Effector memory CD4-positive, alpha-beta T cell (primary cell): Measurements from ENCODE around the gene LTBP1.

Source experiments
- DNase-seq, 3 donors: peaks; one replicate each; pipeline ENCODE4 v3.0.0-alpha.2; 2020
- H3K27ac ChIP-seq: 2 replicates; pipeline ENCODE4 v1.7.0; 2013; ENCODE audit warnings: mild to moderate bottlenecking, low read length, moderate library complexity; ENCODE audit not compliant: insufficient read depth, poor library complexity, severe bottlenecking
- H3K27me3 ChIP-seq: replicated peaks from 2 replicates; pipeline ENCODE4 v1.7.0; 2013; ENCODE audit warnings: mild to moderate bottlenecking, low read length; ENCODE audit not compliant: insufficient read depth, control insufficient read depth, poor library complexity, severe bottlenecking
- H3K36me3 ChIP-seq: 2 replicates; pipeline ENCODE4 v1.7.0; 2013; ENCODE audit warnings: mild to moderate bottlenecking, low read length, moderate library complexity; ENCODE audit not compliant: control insufficient read depth, insufficient read depth
- H3K4me1 ChIP-seq: 2 replicates; pipeline ENCODE4 v1.7.0; 2013; ENCODE audit warnings: low read length, mild to moderate bottlenecking; ENCODE audit not compliant: control insufficient read depth, insufficient read depth, poor library complexity, severe bottlenecking
- H3K4me3 ChIP-seq: 2 replicates; pipeline ENCODE4 v1.7.0; 2013; ENCODE audit warnings: low read length, low read depth, mild to moderate bottlenecking; ENCODE audit not compliant: insufficient read depth, poor library complexity, severe bottlenecking
- H3K9me3 ChIP-seq: 2 replicates; pipeline ENCODE4 v1.7.0; 2013; ENCODE audit warnings: mild to moderate bottlenecking, low read length, moderate library complexity; ENCODE audit not compliant: control insufficient read depth

The LTBP1 gene

DNA sequence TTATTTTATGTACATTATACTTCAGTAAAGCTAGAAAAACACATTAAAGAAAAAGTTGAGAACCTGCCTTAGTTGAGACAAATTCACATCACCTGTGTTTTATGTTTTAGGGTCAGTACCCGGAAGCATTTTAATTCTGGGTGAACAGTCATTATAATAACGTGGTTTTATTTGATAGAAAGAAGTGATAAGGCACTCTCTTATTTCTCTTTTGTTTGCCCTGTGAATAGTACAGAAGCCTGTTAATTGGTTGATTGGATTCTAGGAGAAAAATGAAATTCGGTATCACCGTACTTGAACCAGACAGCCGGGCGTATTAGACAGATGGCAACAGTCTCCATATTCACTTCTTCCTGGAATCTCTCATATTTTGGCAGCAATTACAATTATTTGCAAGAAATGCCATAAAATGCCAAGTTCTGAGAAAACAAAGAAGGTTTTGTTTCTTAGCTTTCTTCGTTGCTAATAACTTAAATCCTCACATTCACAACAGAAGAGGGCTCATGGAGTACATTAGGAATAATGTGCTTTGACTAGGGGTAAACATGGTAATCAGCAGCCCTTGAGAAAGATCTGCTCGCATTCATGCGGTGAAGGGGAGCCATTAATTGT lies 361.0 kb downstream of the LTBP1 start:
- no peak for DNase-seq
- no peaks in the 10 kb centered on the region for H3K36me3 ChIP-seq
- no peak overlapping the region for H3K4me3 ChIP-seq
- H3K27ac ChIP-seq = no peak overlapping the region
- H3K27me3 ChIP-seq = no peaks in the 10 kb centered on the region
- no peaks in the 10 kb centered on the region for H3K4me1 ChIP-seq
- no peaks in the 10 kb centered on the region for H3K9me3 ChIP-seq

DNA sequence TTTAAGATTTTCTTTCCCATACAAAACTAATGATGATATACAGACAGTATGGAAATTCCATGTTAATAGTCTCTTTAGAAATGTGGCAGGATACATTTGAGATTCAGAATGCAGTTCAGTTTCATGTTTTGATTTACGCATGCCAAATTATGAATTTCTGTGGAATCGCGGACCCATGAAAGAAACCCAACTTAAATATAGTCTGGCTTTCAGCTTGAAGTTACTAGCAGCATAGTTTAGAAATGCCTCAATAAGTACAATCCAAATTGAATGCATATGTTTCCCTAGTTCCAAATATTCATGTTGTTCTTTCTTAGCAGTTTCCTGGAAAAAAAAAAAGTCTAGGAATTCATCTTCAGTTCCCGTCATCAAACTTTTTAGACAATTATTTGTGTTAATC lies 365.6 kb downstream of the LTBP1 start:
- H3K27ac ChIP-seq = no peak overlapping the region
- no peaks in the 10 kb centered on the region for H3K9me3 ChIP-seq
- no peak for DNase-seq
- H3K36me3 ChIP-seq = no peaks in the 10 kb centered on the region
- H3K4me1 ChIP-seq = no peaks in the 10 kb centered on the region
- H3K27me3 ChIP-seq = no peaks in the 10 kb centered on the region
- H3K4me3 ChIP-seq = no peak overlapping the region

DNA sequence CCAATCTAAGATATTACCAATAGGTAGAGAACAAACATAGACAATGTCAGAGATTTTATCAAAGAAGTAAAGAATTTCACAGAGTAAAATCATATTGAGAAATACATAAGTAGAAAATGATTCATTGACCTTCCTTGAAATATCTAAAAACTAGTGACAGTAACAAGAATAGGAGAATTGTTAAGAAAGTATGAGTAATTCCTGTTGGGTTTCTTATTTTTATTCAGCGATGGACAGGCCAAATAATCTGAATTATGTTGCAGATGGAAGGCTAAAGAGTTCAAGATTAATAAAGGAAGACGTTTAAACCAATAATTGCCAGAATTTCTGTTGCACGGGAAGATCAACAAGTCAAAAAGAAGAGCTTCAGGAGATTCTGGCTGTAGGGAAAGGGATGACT lies 366.3 kb downstream of the LTBP1 start:
- H3K4me1 ChIP-seq = no peaks in the 10 kb centered on the region
- H3K36me3 ChIP-seq = no peaks in the 10 kb centered on the region
- no peaks in the 10 kb centered on the region for H3K9me3 ChIP-seq
- no peak overlapping the region for H3K4me3 ChIP-seq
- no peak overlapping the region for H3K27ac ChIP-seq
- no peak for DNase-seq
- H3K27me3 ChIP-seq = no peaks in the 10 kb centered on the region

DNA sequence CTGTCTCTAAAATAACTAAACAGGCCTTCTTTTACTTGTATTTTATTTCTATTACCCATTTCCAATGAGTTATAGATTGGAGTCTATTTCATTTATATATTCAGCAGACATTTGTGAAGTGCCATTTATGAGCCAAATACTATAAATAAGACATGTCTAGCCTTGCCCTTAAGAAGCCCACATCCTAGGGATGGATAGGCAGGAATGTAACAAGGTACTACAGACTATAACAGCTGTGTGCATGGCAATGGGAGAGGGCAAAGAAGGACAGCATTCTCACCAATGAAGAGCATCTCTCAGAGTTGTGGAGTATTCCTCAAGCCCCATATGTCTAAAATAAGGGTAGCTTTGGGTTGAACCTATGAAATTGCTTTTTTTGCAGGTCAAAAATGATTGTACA lies 367.8 kb downstream of the LTBP1 start:
- DNase-seq = no peak
- Histone ChIP-seq H3K4me3 (no peak overlapping the region), H3K36me3 (no peaks in the 10 kb centered on the region), H3K27ac (no peak overlapping the region), H3K4me1 (no peaks in the 10 kb centered on the region), H3K9me3 (no peaks in the 10 kb centered on the region), H3K27me3 (no peaks in the 10 kb centered on the region)

DNA sequence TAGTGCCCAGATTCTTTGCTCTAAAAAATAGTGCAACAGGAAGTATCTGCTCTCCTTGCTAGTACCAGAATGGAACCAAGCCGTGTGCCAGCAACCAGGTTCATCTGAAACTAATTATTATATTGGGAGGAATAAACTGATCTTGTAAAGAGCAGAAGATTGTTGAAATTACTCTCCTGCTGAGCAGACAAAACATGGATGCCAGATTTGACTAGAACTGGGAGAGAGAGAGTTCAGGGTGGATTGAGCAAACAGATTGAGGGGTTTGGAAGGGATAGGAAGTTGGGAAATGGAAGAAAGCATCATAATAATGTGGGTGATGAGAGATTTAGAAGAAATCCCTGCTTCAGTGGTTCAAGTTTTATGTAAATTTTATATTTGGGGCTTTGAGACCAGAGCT lies 369.6 kb downstream of the LTBP1 start:
- Histone ChIP-seq H3K4me1 (no peaks in the 10 kb centered on the region), H3K4me3 (no peak overlapping the region), H3K9me3 (no peaks in the 10 kb centered on the region), H3K27ac (no peak overlapping the region), H3K36me3 (no peaks in the 10 kb centered on the region), H3K27me3 (no peaks in the 10 kb centered on the region)
- no peak for DNase-seq

DNA sequence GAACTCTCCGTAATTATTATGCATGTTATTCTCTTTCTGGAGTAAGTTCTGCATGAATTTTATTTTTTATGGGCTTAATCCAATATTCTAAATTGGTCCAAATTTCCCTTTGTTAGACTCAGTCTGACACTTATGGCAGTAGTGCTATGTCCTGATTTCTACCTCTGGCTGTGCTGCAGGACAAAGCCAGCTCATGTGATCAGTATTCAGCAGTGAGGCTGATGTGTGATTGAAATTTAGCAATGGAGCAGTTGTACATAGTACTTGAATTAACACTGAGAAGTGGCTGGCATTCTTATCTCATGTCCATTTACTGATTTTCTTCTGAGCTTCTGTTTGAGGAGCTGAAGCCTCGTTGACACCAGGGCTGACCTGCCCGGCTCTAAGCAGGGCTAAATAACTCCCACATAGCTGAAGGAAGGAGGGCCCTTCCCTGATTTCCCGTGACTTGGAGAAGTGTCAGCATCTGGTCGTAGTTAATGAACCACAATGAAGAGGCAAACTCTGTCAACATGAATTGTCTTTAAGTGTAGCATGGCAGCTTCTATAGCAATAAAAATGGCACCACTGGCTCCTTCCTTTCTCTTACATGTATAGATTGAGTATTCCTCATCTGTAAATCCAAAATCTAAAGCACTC lies 370.7 kb downstream of the LTBP1 start:
- Histone ChIP-seq H3K27ac (no peak overlapping the region), H3K27me3 (no peaks in the 10 kb centered on the region), H3K4me3 (no peak overlapping the region), H3K36me3 (no peaks in the 10 kb centered on the region), H3K4me1 (no peaks in the 10 kb centered on the region), H3K9me3 (no peaks in the 10 kb centered on the region)
- no peak for DNase-seq

DNA sequence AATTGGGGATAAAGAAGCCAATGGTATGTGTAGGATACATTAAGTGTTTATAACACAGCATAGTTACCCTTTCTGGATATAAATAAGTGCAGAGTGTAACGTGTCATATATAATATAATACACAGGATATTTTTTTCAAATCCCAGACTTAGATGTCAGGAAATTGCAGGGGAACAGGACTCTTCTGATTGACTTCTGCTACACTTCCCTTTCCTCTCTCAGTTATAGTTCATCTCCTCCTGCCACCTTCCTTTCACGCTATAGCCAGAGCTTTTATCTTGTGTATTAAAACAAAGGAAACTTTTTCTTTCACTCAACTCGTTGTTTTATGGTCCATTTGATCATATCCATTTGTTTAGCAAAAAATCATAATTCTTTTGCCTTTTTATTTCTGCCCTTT lies 371.7 kb downstream of the LTBP1 start:
- DNase-seq = no peak
- Histone ChIP-seq H3K36me3 (no peaks in the 10 kb centered on the region), H3K27me3 (no peaks in the 10 kb centered on the region), H3K9me3 (no peaks in the 10 kb centered on the region), H3K4me1 (no peaks in the 10 kb centered on the region), H3K4me3 (no peak overlapping the region), H3K27ac (no peak overlapping the region)

DNA sequence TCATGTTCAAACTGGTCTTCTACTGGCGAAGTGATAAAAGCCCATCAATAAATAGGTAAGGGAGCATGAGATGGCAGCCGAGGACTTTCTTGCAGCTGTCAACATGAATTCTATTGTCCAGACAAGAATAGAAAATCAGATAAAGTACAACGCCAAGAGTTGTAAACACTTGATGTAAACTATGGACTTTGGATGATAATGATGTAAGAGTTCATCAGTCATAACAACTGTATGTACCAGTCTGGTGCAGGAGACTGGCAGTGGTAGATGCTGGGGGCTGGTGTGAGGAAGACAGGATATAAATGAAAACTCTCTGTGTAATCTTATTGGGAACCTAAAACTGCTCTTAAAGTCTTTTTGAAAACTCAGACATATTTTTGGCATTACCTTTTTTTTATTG lies 373.8 kb downstream of the LTBP1 start:
- Histone ChIP-seq H3K27ac (no peak overlapping the region), H3K36me3 (no peaks in the 10 kb centered on the region)

DNA sequence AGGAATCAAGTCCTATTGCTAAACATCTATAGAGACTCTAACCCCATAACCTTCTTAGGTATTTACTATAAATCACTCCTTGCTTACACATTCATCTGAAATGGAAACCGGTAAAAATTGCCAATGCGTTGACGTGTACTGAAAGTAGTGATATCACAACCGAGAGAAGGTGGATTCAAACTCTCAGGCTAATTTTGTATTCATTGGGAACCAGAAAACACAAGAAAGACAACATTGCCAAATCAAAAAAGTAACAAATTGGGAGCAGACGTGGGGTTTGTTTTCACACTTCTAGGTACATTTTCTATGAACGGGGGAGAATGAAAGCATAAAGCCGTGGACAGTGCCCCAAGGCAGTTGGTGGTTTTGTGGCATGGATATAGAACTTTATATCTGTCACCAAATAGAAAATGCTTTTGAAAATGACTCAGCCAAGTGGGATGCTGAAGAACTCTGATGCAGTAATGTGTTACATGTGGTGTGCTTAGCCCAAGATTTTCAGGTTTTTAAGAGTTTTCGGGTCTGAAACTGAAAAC lies 374.6 kb downstream of the LTBP1 start:
- Histone ChIP-seq H3K9me3 (no peaks in the 10 kb centered on the region), H3K36me3 (no peaks in the 10 kb centered on the region), H3K4me3 (no peak overlapping the region), H3K4me1 (no peaks in the 10 kb centered on the region), H3K27ac (no peak overlapping the region), H3K27me3 (no peaks in the 10 kb centered on the region)
- DNase-seq = no peak

More for the DNA sequence above, 373.8 kb downstream of the LTBP1 start:
- H3K9me3 ChIP-seq = no peaks in the 10 kb centered on the region
- no peaks in the 10 kb centered on the region for H3K27me3 ChIP-seq
- no peaks in the 10 kb centered on the region for H3K4me1 ChIP-seq
- no peak overlapping the region for H3K4me3 ChIP-seq
- no peak for DNase-seq

DNA sequence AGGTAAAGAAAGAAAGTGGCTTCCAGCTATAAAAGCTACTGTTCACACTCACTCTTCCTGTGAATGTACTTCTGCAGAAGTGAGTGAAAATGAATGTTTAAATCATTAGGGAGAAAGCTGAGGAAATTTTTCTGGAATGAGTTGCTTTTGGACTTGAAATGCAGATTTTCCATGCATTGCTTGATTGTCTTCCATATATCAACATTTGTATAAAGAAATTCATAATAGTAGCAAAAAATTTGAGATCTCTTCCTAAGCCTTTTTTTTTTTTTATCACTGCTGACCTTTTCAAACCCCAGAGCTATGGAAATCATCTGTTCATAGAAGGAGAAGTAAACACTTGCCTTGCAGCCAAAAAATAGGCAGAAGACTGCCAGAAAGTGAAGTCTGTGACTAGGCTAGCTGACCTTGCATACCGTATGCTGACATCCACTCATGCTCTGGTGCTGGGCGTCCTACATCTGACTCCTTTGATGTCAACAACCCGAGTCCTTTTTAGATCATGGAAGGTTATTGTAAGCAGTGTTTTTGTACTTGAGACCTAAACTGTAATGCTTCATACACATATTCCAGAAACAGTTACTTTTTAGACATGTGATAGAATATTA lies 375.2 kb downstream of the LTBP1 start:
- no peak overlapping the region for H3K27ac ChIP-seq
- H3K4me3 ChIP-seq = no peak overlapping the region
- no peaks in the 10 kb centered on the region for H3K36me3 ChIP-seq
- no peaks in the 10 kb centered on the region for H3K4me1 ChIP-seq
- H3K27me3 ChIP-seq = no peaks in the 10 kb centered on the region
- DNase-seq = no peak
- H3K9me3 ChIP-seq = no peaks in the 10 kb centered on the region
